Measurements from ENCODE around the gene CGNL1.

The CGNL1 gene

GRCh38 chr15:57382969-57383368 is 6.7 kb downstream of the CGNL1 start:
- no peaks in the 10 kb centered on the region for H3K36me3 ChIP-seq (ENCODE audit: insufficient read depth, low read length)
- H3K4me3 ChIP-seq (ENCODE audit: low read depth in 1 of 2, low read length in 2 of 2), result no peak overlapping the region
- H3K4me2 ChIP-seq (ENCODE audit: insufficient read depth, low read length), result no peak overlapping the region
- H3K9ac ChIP-seq (ENCODE audit: low read depth, low read length), result no peak overlapping the region
- TF ChIP-seq CTCF (IDR thresholded peaks at IDR 0.05; ENCODE audit: borderline replicate concordance, extremely low read depth, low read length, poor library complexity, severe bottlenecking) (no peak), EZH2 (IDR thresholded peaks at IDR 0.05; ENCODE audit: borderline replicate concordance, low read depth, low read length, severe bottlenecking) (no peak)
- H3K4me1 ChIP-seq (ENCODE audit: insufficient read depth, low read length), result no peaks in the 10 kb centered on the region
- DNase-seq (no peak), ATAC-seq (ENCODE audit: insufficient read depth, low read depth) (no peak)
- no peaks in the 10 kb centered on the region for H3K79me2 ChIP-seq (ENCODE audit: insufficient read depth, low read length)
- H3K9me3 ChIP-seq (ENCODE audit: insufficient read depth, low read length, severe bottlenecking), result no peaks in the 10 kb centered on the region
- H2AFZ ChIP-seq (ENCODE audit: low read depth, low read length), result no peak overlapping the region
- H4K20me1 ChIP-seq (ENCODE audit: insufficient read depth, low read length), result no peaks in the 10 kb centered on the region
- H3K27me3 ChIP-seq (ENCODE audit: insufficient read depth, low read length, poor library complexity), result peaks cover 10% of the 10 kb centered on the region
- H3K27ac ChIP-seq (ENCODE audit: low read length), result no peak overlapping the region

- Histone ChIP-seq H3K27ac (ENCODE audit: low read length) (no peak overlapping the region), H3K4me2 (ENCODE audit: insufficient read depth, low read length) (no peak overlapping the region), H3K9ac (ENCODE audit: low read depth, low read length) (no peak overlapping the region), H3K79me2 (ENCODE audit: insufficient read depth, low read length) (no peaks in the 10 kb centered on the region), H3K27me3 (ENCODE audit: insufficient read depth, low read length, poor library complexity) (peaks cover 10% of the 10 kb centered on the region), H3K4me3 (ENCODE audit: low read depth in 1 of 2, low read length in 2 of 2) (no peak overlapping the region), H4K20me1 (ENCODE audit: insufficient read depth, low read length) (no peaks in the 10 kb centered on the region), H3K9me3 (ENCODE audit: insufficient read depth, low read length, severe bottlenecking) (no peaks in the 10 kb centered on the region), H2AFZ (ENCODE audit: low read depth, low read length) (no peak overlapping the region), H3K36me3 (ENCODE audit: insufficient read depth, low read length) (no peaks in the 10 kb centered on the region), H3K4me1 (ENCODE audit: insufficient read depth, low read length) (no peaks in the 10 kb centered on the region)
- DNase-seq, result no peak
- no peak for ATAC-seq (ENCODE audit: insufficient read depth, low read depth)
- no peak for TF ChIP-seq CTCF (IDR thresholded peaks at IDR 0.05; ENCODE audit: borderline replicate concordance, extremely low read depth, low read length, poor library complexity, severe bottlenecking)
- TF ChIP-seq EZH2 (IDR thresholded peaks at IDR 0.05; ENCODE audit: borderline replicate concordance, low read depth, low read length, severe bottlenecking), result no peak
Observed at GRCh38 chr15:57384024-57384423, 7.7 kb downstream of the CGNL1 start.

GRCh38 chr15:57384816-57385215 is 8.5 kb downstream of the CGNL1 start:
- no peak overlapping the region for H3K9ac ChIP-seq (ENCODE audit: low read depth, low read length)
- no peaks in the 10 kb centered on the region for H3K79me2 ChIP-seq (ENCODE audit: insufficient read depth, low read length)
- no peak for DNase-seq
- no peaks in the 10 kb centered on the region for H3K4me1 ChIP-seq (ENCODE audit: insufficient read depth, low read length)
- no peaks in the 10 kb centered on the region for H3K9me3 ChIP-seq (ENCODE audit: insufficient read depth, low read length, severe bottlenecking)
- no peak for TF ChIP-seq EZH2 (IDR thresholded peaks at IDR 0.05; ENCODE audit: borderline replicate concordance, low read depth, low read length, severe bottlenecking)
- TF ChIP-seq CTCF (IDR thresholded peaks at IDR 0.05; ENCODE audit: borderline replicate concordance, extremely low read depth, low read length, poor library complexity, severe bottlenecking), result no peak
- H3K4me3 ChIP-seq (ENCODE audit: low read depth in 1 of 2, low read length in 2 of 2), result no peak overlapping the region
- H4K20me1 ChIP-seq (ENCODE audit: insufficient read depth, low read length), result no peaks in the 10 kb centered on the region
- peaks cover 10% of the 10 kb centered on the region for H3K27me3 ChIP-seq (ENCODE audit: insufficient read depth, low read length, poor library complexity)
- no peak overlapping the region for H3K27ac ChIP-seq (ENCODE audit: low read length)
- H2AFZ ChIP-seq (ENCODE audit: low read depth, low read length), result no peak overlapping the region
- no peaks in the 10 kb centered on the region for H3K36me3 ChIP-seq (ENCODE audit: insufficient read depth, low read length)
- no peak for ATAC-seq (ENCODE audit: insufficient read depth, low read depth)
- no peak overlapping the region for H3K4me2 ChIP-seq (ENCODE audit: insufficient read depth, low read length)

- no peaks in the 10 kb centered on the region for H4K20me1 ChIP-seq (ENCODE audit: insufficient read depth, low read length)
- no peaks in the 10 kb centered on the region for H3K79me2 ChIP-seq (ENCODE audit: insufficient read depth, low read length)
- H3K27ac ChIP-seq (ENCODE audit: low read length), result no peak overlapping the region
- TF ChIP-seq CTCF (IDR thresholded peaks at IDR 0.05; ENCODE audit: borderline replicate concordance, extremely low read depth, low read length, poor library complexity, severe bottlenecking), result no peak
- TF ChIP-seq EZH2 (IDR thresholded peaks at IDR 0.05; ENCODE audit: borderline replicate concordance, low read depth, low read length, severe bottlenecking), result no peak
- peaks cover 10% of the 10 kb centered on the region for H3K27me3 ChIP-seq (ENCODE audit: insufficient read depth, low read length, poor library complexity)
- ATAC-seq (ENCODE audit: insufficient read depth, low read depth), result no peak
- no peaks in the 10 kb centered on the region for H3K9me3 ChIP-seq (ENCODE audit: insufficient read depth, low read length, severe bottlenecking)
- no peak overlapping the region for H3K4me3 ChIP-seq (ENCODE audit: low read depth in 1 of 2, low read length in 2 of 2)
- no peak overlapping the region for H3K9ac ChIP-seq (ENCODE audit: low read depth, low read length)
- no peaks in the 10 kb centered on the region for H3K36me3 ChIP-seq (ENCODE audit: insufficient read depth, low read length)
- no peak for DNase-seq
- H3K4me2 ChIP-seq (ENCODE audit: insufficient read depth, low read length), result no peak overlapping the region
- no peak overlapping the region for H2AFZ ChIP-seq (ENCODE audit: low read depth, low read length)
- no peaks in the 10 kb centered on the region for H3K4me1 ChIP-seq (ENCODE audit: insufficient read depth, low read length)
Observed at GRCh38 chr15:57385923-57386390, 9.7 kb downstream of the CGNL1 start.

Data from DND-41 (cell line).